Panc1 (cell line): ENCODE results near the gene CHD6.

Source experiments
- POLR2AphosphoS5 ChIP-seq: IDR thresholded peaks from 2 replicates; pipeline ENCODE4 v1.6.1; 2012; ENCODE audit warnings: mild to moderate bottlenecking, low read depth, low read length, moderate library complexity
- SIN3A ChIP-seq: IDR thresholded peaks from 2 replicates; pipeline ENCODE4 v1.6.1; 2012; ENCODE audit warnings: low read depth, mild to moderate bottlenecking, low read length, moderate library complexity, borderline replicate concordance; ENCODE audit not compliant: insufficient read depth
- TCF7L2 ChIP-seq: IDR thresholded peaks from 2 replicates; pipeline ENCODE4 v1.6.1; 2011; ENCODE audit warnings: mild to moderate bottlenecking, low read depth, low read length, inconsistent platforms
- TF ChIP-seq, protein P1 (sequence below): fragments of 450-650 bp; IDR thresholded peaks from 2 replicates; pipeline ENCODE4 v1.5.1; 2017; ENCODE audit warnings: mild to moderate bottlenecking
- TF ChIP-seq, protein P2 (sequence below), 2 experiments: IDR thresholded peaks; 2 replicates each; pipeline ENCODE4 v1.6.1; 2011 to 2012; ENCODE audit warnings: low read depth in 2 of 2, control low read depth in 1 of 2, low read length in 1 of 2, mild to moderate bottlenecking in 1 of 2, moderate library complexity in 1 of 2; ENCODE audit not compliant: insufficient read depth in 1 of 2

DNA sequence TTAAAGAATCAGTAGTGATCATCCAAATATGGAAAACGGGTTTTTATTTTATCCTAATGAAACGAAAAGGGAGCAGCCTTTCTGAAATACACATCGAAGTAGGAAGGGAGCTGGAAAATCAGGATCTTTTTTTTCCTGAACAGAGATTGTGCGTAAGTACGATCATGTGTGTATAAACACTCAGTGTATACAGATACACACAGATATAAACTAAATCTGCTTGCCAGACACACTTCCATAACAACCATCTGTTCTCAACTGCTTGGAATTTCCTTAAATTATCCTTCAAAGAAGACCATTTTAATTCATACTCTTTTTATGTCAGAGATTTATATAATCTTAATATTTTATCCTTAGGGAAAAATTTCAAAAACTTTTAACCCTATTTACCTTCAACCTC is 110.7 kb downstream of the CHD6 start:
- TF ChIP-seq, protein P1, sequence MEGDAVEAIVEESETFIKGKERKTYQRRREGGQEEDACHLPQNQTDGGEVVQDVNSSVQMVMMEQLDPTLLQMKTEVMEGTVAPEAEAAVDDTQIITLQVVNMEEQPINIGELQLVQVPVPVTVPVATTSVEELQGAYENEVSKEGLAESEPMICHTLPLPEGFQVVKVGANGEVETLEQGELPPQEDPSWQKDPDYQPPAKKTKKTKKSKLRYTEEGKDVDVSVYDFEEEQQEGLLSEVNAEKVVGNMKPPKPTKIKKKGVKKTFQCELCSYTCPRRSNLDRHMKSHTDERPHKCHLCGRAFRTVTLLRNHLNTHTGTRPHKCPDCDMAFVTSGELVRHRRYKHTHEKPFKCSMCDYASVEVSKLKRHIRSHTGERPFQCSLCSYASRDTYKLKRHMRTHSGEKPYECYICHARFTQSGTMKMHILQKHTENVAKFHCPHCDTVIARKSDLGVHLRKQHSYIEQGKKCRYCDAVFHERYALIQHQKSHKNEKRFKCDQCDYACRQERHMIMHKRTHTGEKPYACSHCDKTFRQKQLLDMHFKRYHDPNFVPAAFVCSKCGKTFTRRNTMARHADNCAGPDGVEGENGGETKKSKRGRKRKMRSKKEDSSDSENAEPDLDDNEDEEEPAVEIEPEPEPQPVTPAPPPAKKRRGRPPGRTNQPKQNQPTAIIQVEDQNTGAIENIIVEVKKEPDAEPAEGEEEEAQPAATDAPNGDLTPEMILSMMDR, result no peak
- TF ChIP-seq POLR2AphosphoS5, result no peak
- TF ChIP-seq, protein P2, sequence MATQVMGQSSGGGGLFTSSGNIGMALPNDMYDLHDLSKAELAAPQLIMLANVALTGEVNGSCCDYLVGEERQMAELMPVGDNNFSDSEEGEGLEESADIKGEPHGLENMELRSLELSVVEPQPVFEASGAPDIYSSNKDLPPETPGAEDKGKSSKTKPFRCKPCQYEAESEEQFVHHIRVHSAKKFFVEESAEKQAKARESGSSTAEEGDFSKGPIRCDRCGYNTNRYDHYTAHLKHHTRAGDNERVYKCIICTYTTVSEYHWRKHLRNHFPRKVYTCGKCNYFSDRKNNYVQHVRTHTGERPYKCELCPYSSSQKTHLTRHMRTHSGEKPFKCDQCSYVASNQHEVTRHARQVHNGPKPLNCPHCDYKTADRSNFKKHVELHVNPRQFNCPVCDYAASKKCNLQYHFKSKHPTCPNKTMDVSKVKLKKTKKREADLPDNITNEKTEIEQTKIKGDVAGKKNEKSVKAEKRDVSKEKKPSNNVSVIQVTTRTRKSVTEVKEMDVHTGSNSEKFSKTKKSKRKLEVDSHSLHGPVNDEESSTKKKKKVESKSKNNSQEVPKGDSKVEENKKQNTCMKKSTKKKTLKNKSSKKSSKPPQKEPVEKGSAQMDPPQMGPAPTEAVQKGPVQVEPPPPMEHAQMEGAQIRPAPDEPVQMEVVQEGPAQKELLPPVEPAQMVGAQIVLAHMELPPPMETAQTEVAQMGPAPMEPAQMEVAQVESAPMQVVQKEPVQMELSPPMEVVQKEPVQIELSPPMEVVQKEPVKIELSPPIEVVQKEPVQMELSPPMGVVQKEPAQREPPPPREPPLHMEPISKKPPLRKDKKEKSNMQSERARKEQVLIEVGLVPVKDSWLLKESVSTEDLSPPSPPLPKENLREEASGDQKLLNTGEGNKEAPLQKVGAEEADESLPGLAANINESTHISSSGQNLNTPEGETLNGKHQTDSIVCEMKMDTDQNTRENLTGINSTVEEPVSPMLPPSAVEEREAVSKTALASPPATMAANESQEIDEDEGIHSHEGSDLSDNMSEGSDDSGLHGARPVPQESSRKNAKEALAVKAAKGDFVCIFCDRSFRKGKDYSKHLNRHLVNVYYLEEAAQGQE (IDR thresholded peaks at IDR 0.05; ENCODE audit: insufficient read depth in 1 of 2, low read depth in 2 of 2, low read length in 1 of 2), result no peak
- no peak for TF ChIP-seq SIN3A
- no peak for TF ChIP-seq TCF7L2
